ENCODE results near the gene GABRP.
A peak's percentile ranks its signal among the peaks of the same experiment; 100 is the strongest.

GABRP gene

GRCh38 chr5:170836226-170836625 lies 52.7 kb downstream of the GABRP start:
- H3K4me3 ChIP-seq (ENCODE audit: low read depth, low read length): no peak overlapping the region
- no peak for DNase-seq (ENCODE audit: low read depth)
- TF ChIP-seq CTCF (conservative IDR thresholded peaks at IDR 0.05; ENCODE audit: low read depth, low read length): no peak

- no peak for TF ChIP-seq CTCF (conservative IDR thresholded peaks at IDR 0.05; ENCODE audit: low read depth, low read length)
- H3K4me3 ChIP-seq (ENCODE audit: low read depth, low read length): no peak overlapping the region
Observed at GRCh38 chr5:170843870-170844269, 60.3 kb downstream of the GABRP start.

GRCh38 chr5:170844651-170845050 lies 61.1 kb downstream of the GABRP start:
- no peak for TF ChIP-seq CTCF (conservative IDR thresholded peaks at IDR 0.05; ENCODE audit: low read depth, low read length)
- no peak overlapping the region for H3K4me3 ChIP-seq (ENCODE audit: low read depth, low read length)
- no peak for DNase-seq (ENCODE audit: low read depth)

More at GRCh38 chr5:170843870-170844269, 60.3 kb downstream of the GABRP start:
- no peak for DNase-seq (ENCODE audit: low read depth)

GRCh38 chr5:170846416-170846815 lies 62.9 kb downstream of the GABRP start:
- peak; percentile 15 for DNase-seq (ENCODE audit: low read depth)
- no peak overlapping the region for H3K4me3 ChIP-seq (ENCODE audit: low read depth, low read length)
- TF ChIP-seq CTCF (conservative IDR thresholded peaks at IDR 0.05; ENCODE audit: low read depth, low read length): no peak

GRCh38 chr5:170846846-170847245 lies 63.3 kb downstream of the GABRP start:
- no peak for TF ChIP-seq CTCF (conservative IDR thresholded peaks at IDR 0.05; ENCODE audit: low read depth, low read length)
- no peak overlapping the region for H3K4me3 ChIP-seq (ENCODE audit: low read depth, low read length)

GRCh38 chr5:170848033-170848432 lies 64.5 kb downstream of the GABRP start:
- DNase-seq (ENCODE audit: low read depth): peak; percentile 42
- TF ChIP-seq CTCF (conservative IDR thresholded peaks at IDR 0.05; ENCODE audit: low read depth, low read length): no peak
- no peak overlapping the region for H3K4me3 ChIP-seq (ENCODE audit: low read depth, low read length)

More at GRCh38 chr5:170846846-170847245, 63.3 kb downstream of the GABRP start:
- DNase-seq (ENCODE audit: low read depth): no peak

- TF ChIP-seq CTCF (conservative IDR thresholded peaks at IDR 0.05; ENCODE audit: low read depth, low read length): no peak
- H3K4me3 ChIP-seq (ENCODE audit: low read depth, low read length): no peak overlapping the region
- no peak for DNase-seq (ENCODE audit: low read depth)
Observed at GRCh38 chr5:170849374-170849773, 65.8 kb downstream of the GABRP start.

All from choroid plexus epithelial cell (primary cell).